ENCODE measurements around the gene CFAP46. TPM values are rescaled to one million over a fixed set of nuclear protein-coding genes. Genes with fewer than 3 reads are reported as not detected.

Gene CFAP46
- total and polyA plus RNA-seq, 10 of the 15 experiments (the other 5 are each of a cell fraction or from before 2014, with no cell fraction given): 0.01 to 0.18 (median 0.03) TPM; not detected in 7

GRCh38 chr10:132899054-132899750 lies 43.2 kb downstream of the CFAP46 start:
- H3K9ac ChIP-seq (ENCODE audit: control insufficient read depth, insufficient read depth, low read length): no peak overlapping the region
- no peaks in the 10 kb centered on the region for H3K36me3 ChIP-seq (ENCODE audit: control insufficient read depth in 2 of 2, insufficient read depth in 2 of 2, low read length in 1 of 2)
- ChIA-PET SMC1A (ENCODE audit: uncharacterized antibody, unreplicated experiment) (no interaction called here), POLR2A (no interaction called here), CTCF (interaction anchor here (1.0 kb wide), 1 partner anchor 14 kb away, joined by 3 read pairs; no protein-coding TSS in a partner anchor), RAD21 (ENCODE audit: unreplicated experiment) (no interaction called here)
- in situ Hi-C loops (cut with MboI) (no loop called here), intact Hi-C loops (cut with micrococcal nuclease; ENCODE audit: unreplicated experiment) (no loop called here)
- no peaks in the 10 kb centered on the region for H4K20me1 ChIP-seq (ENCODE audit: control insufficient read depth, insufficient read depth)
- H2AFZ ChIP-seq (ENCODE audit: control insufficient read depth, low read depth, low read length): no peak overlapping the region
- WGBS (ENCODE audit: insufficient coverage, insufficient replicate concordance, low lambda C conversion rate, missing lambda C conversion rate): 46% methylated on average over 30 of the region's 30 CpGs
- H3K79me2 ChIP-seq (ENCODE audit: control insufficient read depth, insufficient read depth, low read length): no peaks in the 10 kb centered on the region
- no peak for ATAC-seq
- DNase-seq (ENCODE audit: low read depth, low spot score): no peak
- H3K4me1 ChIP-seq (ENCODE audit: control insufficient read depth, insufficient read depth, low read length): no peaks in the 10 kb centered on the region
- no peak overlapping the region for H3K4me2 ChIP-seq (ENCODE audit: control insufficient read depth, insufficient read depth)
- no peaks in the 10 kb centered on the region for H3K9me3 ChIP-seq (replicated peaks; ENCODE audit: control insufficient read depth, insufficient read depth, low read length)
- no peaks in the 10 kb centered on the region; a peak in 1 of 4 replicates for H3K27me3 ChIP-seq (replicated peaks in 1 of 2; ENCODE audit: control insufficient read depth in 2 of 2, insufficient read depth in 2 of 2, low read length in 1 of 2)
- H3K4me3 ChIP-seq: no peak overlapping the region
- FAIRE-seq: no peak
- BruUV-seq (replicated peaks): no TSS peak
- H3K27ac ChIP-seq (ENCODE audit: control insufficient read depth, insufficient read depth): no peak overlapping the region
- TF ChIP-seq MEF2A (IDR thresholded peaks at IDR 0.05; ENCODE audit: insufficient read depth, low read depth, low read length) (no peak), ATF7 (IDR thresholded peaks at IDR 0.05; ENCODE audit: low read depth) (no peak), MTA3 (IDR thresholded peaks at IDR 0.05; ENCODE audit: borderline replicate concordance, low read length) (no peak), CTCF (IDR thresholded peaks at IDR 0.05 in 2 of 3, conservative IDR thresholded peaks at IDR 0.05 in 1 of 3; ENCODE audit: control insufficient read depth in 2 of 3, extremely low read depth in 1 of 3, insufficient read depth in 1 of 3, low read depth in 3 of 3, low read length in 3 of 3) (no peak), PML (IDR thresholded peaks at IDR 0.05; ENCODE audit: low read length) (no peak), EGR1 (IDR thresholded peaks at IDR 0.05; ENCODE audit: borderline replicate concordance in 1 of 2, low read depth in 2 of 2, low read length in 2 of 2) (no peak), SMARCA5 (IDR thresholded peaks at IDR 0.05) (no peak), EZH2 (IDR thresholded peaks at IDR 0.05; ENCODE audit: borderline replicate concordance, control insufficient read depth, low read depth, low read length) (no peak), PAX8 (IDR thresholded peaks at IDR 0.05) (no peak), ZZZ3 (IDR thresholded peaks at IDR 0.05; ENCODE audit: control insufficient read depth, insufficient read length, low read depth) (no peak), YY1 (IDR thresholded peaks at IDR 0.05; ENCODE audit: low read depth, low read length) (no peak), NKRF (conservative IDR thresholded peaks at IDR 0.05) (no peak)
- TF ChIP-seq, protein P1, sequence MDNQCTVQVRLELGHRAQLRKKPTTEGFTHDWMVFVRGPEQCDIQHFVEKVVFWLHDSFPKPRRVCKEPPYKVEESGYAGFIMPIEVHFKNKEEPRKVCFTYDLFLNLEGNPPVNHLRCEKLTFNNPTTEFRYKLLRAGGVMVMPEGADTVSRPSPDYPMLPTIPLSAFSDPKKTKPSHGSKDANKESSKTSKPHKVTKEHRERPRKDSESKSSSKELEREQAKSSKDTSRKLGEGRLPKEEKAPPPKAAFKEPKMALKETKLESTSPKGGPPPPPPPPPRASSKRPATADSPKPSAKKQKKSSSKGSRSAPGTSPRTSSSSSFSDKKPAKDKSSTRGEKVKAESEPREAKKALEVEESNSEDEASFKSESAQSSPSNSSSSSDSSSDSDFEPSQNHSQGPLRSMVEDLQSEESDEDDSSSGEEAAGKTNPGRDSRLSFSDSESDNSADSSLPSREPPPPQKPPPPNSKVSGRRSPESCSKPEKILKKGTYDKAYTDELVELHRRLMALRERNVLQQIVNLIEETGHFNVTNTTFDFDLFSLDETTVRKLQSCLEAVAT (IDR thresholded peaks at IDR 0.05): no peak
- TF ChIP-seq, protein P2, sequence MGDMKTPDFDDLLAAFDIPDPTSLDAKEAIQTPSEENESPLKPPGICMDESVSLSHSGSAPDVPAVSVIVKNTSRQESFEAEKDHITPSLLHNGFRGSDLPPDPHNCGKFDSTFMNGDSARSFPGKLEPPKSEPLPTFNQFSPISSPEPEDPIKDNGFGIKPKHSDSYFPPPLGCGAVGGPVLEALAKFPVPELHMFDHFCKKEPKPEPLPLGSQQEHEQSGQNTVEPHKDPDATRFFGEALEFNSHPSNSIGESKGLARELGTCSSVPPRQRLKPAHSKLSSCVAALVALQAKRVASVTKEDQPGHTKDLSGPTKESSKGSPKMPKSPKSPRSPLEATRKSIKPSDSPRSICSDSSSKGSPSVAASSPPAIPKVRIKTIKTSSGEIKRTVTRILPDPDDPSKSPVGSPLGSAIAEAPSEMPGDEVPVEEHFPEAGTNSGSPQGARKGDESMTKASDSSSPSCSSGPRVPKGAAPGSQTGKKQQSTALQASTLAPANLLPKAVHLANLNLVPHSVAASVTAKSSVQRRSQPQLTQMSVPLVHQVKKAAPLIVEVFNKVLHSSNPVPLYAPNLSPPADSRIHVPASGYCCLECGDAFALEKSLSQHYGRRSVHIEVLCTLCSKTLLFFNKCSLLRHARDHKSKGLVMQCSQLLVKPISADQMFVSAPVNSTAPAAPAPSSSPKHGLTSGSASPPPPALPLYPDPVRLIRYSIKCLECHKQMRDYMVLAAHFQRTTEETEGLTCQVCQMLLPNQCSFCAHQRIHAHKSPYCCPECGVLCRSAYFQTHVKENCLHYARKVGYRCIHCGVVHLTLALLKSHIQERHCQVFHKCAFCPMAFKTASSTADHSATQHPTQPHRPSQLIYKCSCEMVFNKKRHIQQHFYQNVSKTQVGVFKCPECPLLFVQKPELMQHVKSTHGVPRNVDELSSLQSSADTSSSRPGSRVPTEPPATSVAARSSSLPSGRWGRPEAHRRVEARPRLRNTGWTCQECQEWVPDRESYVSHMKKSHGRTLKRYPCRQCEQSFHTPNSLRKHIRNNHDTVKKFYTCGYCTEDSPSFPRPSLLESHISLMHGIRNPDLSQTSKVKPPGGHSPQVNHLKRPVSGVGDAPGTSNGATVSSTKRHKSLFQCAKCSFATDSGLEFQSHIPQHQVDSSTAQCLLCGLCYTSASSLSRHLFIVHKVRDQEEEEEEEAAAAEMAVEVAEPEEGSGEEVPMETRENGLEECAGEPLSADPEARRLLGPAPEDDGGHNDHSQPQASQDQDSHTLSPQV (IDR thresholded peaks at IDR 0.05): no peak
